Measurements from ENCODE around the gene BAIAP2. TPM values are rescaled to one million over a fixed set of nuclear protein-coding genes. Genes with fewer than 3 reads are reported as not detected.

The BAIAP2 gene
- total RNA-seq, 1 donor from 2014 or later = 51.4 TPM

- Histone ChIP-seq H2AFZ (ENCODE audit: low read depth, low read length) (no peak overlapping the region), H3K4me2 (ENCODE audit: low read length) (no peak overlapping the region), H4K20me1 (ENCODE audit: insufficient read depth, low read length) (no peaks in the 10 kb centered on the region), H3K27me3 (ENCODE audit: insufficient read depth, low read length) (peaks cover 2% of the 10 kb centered on the region), H3K36me3 (ENCODE audit: insufficient read depth, low read length) (no peaks in the 10 kb centered on the region), H3K9me3 (ENCODE audit: insufficient read depth, low read depth, low read length) (no peaks in the 10 kb centered on the region), H3K79me2 (ENCODE audit: insufficient read depth, low read length) (no peaks in the 10 kb centered on the region), H3K4me1 (ENCODE audit: insufficient read depth, low read length) (no peaks in the 10 kb centered on the region), H3K9ac (ENCODE audit: low read length) (no peak overlapping the region), H3K4me3 (ENCODE audit: insufficient read depth, low read depth, low read length) (no peak overlapping the region), H3K27ac (ENCODE audit: low read depth, low read length) (no peak overlapping the region)
- no peak for DNase-seq (ENCODE audit: low read depth)
- Mint-ChIP-seq H3K27me3 (ENCODE audit: low read depth, unreplicated experiment) (peaks cover 3% of the 10 kb centered on the region), H3K36me3 (ENCODE audit: low read depth, unreplicated experiment) (no peaks in the 10 kb centered on the region), H3K4me3 (ENCODE audit: unreplicated experiment) (no peak overlapping the region), H3K4me1 (ENCODE audit: low read depth, unreplicated experiment) (no peaks in the 10 kb centered on the region), H3K9me3 (ENCODE audit: unreplicated experiment) (no peaks in the 10 kb centered on the region), H3K27ac (ENCODE audit: unreplicated experiment) (no peak overlapping the region)
- TF ChIP-seq CTCF (IDR thresholded peaks at IDR 0.05; ENCODE audit: insufficient read depth, low read depth, low read length) = no peak
- TF ChIP-seq EZH2 (IDR thresholded peaks at IDR 0.05; ENCODE audit: insufficient read depth, low read length) = no peak
- no peak for FAIRE-seq
Observed at GRCh38 chr17:81127526-81128177, 92.7 kb downstream of the BAIAP2 start.

- no peak overlapping the region for H3K4me3 ChIP-seq (ENCODE audit: insufficient read depth, low read depth, low read length)
- no peaks in the 10 kb centered on the region for H3K9me3 ChIP-seq (ENCODE audit: insufficient read depth, low read depth, low read length)
- no peaks in the 10 kb centered on the region for H3K4me1 Mint-ChIP-seq (ENCODE audit: low read depth, unreplicated experiment)
- H3K36me3 ChIP-seq (ENCODE audit: insufficient read depth, low read length) = no peaks in the 10 kb centered on the region
- H4K20me1 ChIP-seq (ENCODE audit: insufficient read depth, low read length) = no peaks in the 10 kb centered on the region
- TF ChIP-seq EZH2 (IDR thresholded peaks at IDR 0.05; ENCODE audit: insufficient read depth, low read length) (no peak), CTCF (IDR thresholded peaks at IDR 0.05; ENCODE audit: insufficient read depth, low read depth, low read length) (no peak)
- no peaks in the 10 kb centered on the region for H3K9me3 Mint-ChIP-seq (ENCODE audit: unreplicated experiment)
- FAIRE-seq (no peak), DNase-seq (ENCODE audit: low read depth) (no peak)
- no peak overlapping the region for H3K4me2 ChIP-seq (ENCODE audit: low read length)
- H3K4me1 ChIP-seq (ENCODE audit: insufficient read depth, low read length) = no peaks in the 10 kb centered on the region
- H3K79me2 ChIP-seq (ENCODE audit: insufficient read depth, low read length) = no peaks in the 10 kb centered on the region
- H3K4me3 Mint-ChIP-seq (ENCODE audit: unreplicated experiment) = no peak overlapping the region
- no peak overlapping the region for H3K27ac ChIP-seq (ENCODE audit: low read depth, low read length)
- H3K36me3 Mint-ChIP-seq (ENCODE audit: low read depth, unreplicated experiment) = no peaks in the 10 kb centered on the region
- no peaks in the 10 kb centered on the region for H3K27me3 ChIP-seq (ENCODE audit: insufficient read depth, low read length)
- H3K27ac Mint-ChIP-seq (ENCODE audit: unreplicated experiment) = no peak overlapping the region
- no peak overlapping the region for H3K9ac ChIP-seq (ENCODE audit: low read length)
- H3K27me3 Mint-ChIP-seq (ENCODE audit: low read depth, unreplicated experiment) = peaks cover 3% of the 10 kb centered on the region
- H2AFZ ChIP-seq (ENCODE audit: low read depth, low read length) = no peak overlapping the region
Observed at GRCh38 chr17:81128338-81128737, 93.4 kb downstream of the BAIAP2 start.

GRCh38 chr17:81128774-81129173, 93.8 kb downstream of the BAIAP2 start:
- no peak overlapping the region for H3K4me2 ChIP-seq (ENCODE audit: low read length)
- no peaks in the 10 kb centered on the region for H3K36me3 ChIP-seq (ENCODE audit: insufficient read depth, low read length)
- no peak overlapping the region for H2AFZ ChIP-seq (ENCODE audit: low read depth, low read length)
- no peaks in the 10 kb centered on the region for H3K27me3 ChIP-seq (ENCODE audit: insufficient read depth, low read length)
- no peaks in the 10 kb centered on the region for H3K36me3 Mint-ChIP-seq (ENCODE audit: low read depth, unreplicated experiment)
- DNase-seq (ENCODE audit: low read depth) (no peak), FAIRE-seq (no peak)
- H3K27ac Mint-ChIP-seq (ENCODE audit: unreplicated experiment) = no peak overlapping the region
- no peak overlapping the region for H3K4me3 ChIP-seq (ENCODE audit: insufficient read depth, low read depth, low read length)
- H3K4me1 Mint-ChIP-seq (ENCODE audit: low read depth, unreplicated experiment) = no peaks in the 10 kb centered on the region
- TF ChIP-seq EZH2 (IDR thresholded peaks at IDR 0.05; ENCODE audit: insufficient read depth, low read length) (no peak), CTCF (IDR thresholded peaks at IDR 0.05; ENCODE audit: insufficient read depth, low read depth, low read length) (no peak)
- no peaks in the 10 kb centered on the region for H3K9me3 Mint-ChIP-seq (ENCODE audit: unreplicated experiment)
- no peaks in the 10 kb centered on the region for H3K4me1 ChIP-seq (ENCODE audit: insufficient read depth, low read length)
- H3K9me3 ChIP-seq (ENCODE audit: insufficient read depth, low read depth, low read length) = no peaks in the 10 kb centered on the region
- peaks cover 3% of the 10 kb centered on the region for H3K27me3 Mint-ChIP-seq (ENCODE audit: low read depth, unreplicated experiment)
- H3K9ac ChIP-seq (ENCODE audit: low read length) = no peak overlapping the region
- no peak overlapping the region for H3K27ac ChIP-seq (ENCODE audit: low read depth, low read length)
- H3K4me3 Mint-ChIP-seq (ENCODE audit: unreplicated experiment) = no peak overlapping the region
- no peaks in the 10 kb centered on the region for H3K79me2 ChIP-seq (ENCODE audit: insufficient read depth, low read length)
- no peaks in the 10 kb centered on the region for H4K20me1 ChIP-seq (ENCODE audit: insufficient read depth, low read length)
